Coronary artery (tissue), 2 donors: Measurements from ENCODE around the gene PLCL1.
"Not testable (repeated sequence)": the region's sequence is repeated elsewhere in the genome, so short reads cannot be mapped to it uniquely, and the experiment has no call there.

Source experiments
- DNase-seq: peaks from one replicate; pipeline ENCODE4 v3.0.0-alpha.2; 2017; ENCODE audit warnings: low spot score
- H3K27ac ChIP-seq, 2 donors: fragments of 200-600 bp; sonication (generic); one replicate each; pipeline ENCODE4 v1.5.1; 2016 to 2019
- H3K4me3 ChIP-seq: fragments of 200-600 bp; sonication (generic); 2 replicates; pipeline ENCODE4 v1.5.1; 2016; ENCODE audit warnings: mild to moderate bottlenecking, moderate library complexity
- TF ChIP-seq, protein P1 (sequence below): fragments of 200-600 bp; sonication (generic); IDR thresholded peaks from one replicate; pipeline ENCODE4 v1.5.1; 2019; ENCODE audit warnings: antibody characterized with exemption

PLCL1 gene

DNA sequence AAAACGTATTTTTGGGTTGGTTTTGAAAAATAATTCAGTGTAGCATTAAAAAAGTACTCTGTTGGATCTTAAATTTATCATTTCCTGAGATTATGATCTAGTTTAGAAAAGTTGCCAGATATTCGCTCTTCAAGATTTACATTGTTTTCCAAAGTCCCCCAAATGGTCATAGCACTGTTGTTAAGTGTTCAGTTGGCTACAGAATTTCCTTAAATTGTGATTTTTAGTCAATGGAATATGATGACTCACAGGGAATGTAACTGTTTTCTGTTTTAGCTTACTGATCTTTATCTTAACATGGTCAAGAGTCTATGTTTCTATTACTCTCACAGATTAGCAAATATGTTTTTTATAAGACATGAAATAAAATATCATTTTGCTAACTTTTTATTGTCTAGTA lies 23.2 kb downstream of the PLCL1 start:
- no peak for DNase-seq
- TF ChIP-seq, protein P1, sequence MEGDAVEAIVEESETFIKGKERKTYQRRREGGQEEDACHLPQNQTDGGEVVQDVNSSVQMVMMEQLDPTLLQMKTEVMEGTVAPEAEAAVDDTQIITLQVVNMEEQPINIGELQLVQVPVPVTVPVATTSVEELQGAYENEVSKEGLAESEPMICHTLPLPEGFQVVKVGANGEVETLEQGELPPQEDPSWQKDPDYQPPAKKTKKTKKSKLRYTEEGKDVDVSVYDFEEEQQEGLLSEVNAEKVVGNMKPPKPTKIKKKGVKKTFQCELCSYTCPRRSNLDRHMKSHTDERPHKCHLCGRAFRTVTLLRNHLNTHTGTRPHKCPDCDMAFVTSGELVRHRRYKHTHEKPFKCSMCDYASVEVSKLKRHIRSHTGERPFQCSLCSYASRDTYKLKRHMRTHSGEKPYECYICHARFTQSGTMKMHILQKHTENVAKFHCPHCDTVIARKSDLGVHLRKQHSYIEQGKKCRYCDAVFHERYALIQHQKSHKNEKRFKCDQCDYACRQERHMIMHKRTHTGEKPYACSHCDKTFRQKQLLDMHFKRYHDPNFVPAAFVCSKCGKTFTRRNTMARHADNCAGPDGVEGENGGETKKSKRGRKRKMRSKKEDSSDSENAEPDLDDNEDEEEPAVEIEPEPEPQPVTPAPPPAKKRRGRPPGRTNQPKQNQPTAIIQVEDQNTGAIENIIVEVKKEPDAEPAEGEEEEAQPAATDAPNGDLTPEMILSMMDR: no peak
- H3K27ac ChIP-seq: no peak overlapping the region
- H3K4me3 ChIP-seq: no peak overlapping the region

- TF ChIP-seq, protein P1: no peak
- no peak for DNase-seq
- H3K4me3 ChIP-seq: no peak overlapping the region
- no peak overlapping the region for H3K27ac ChIP-seq
Measured at GRCh38 chr2:197828464-197829135, 24.2 kb downstream of the PLCL1 start.

GRCh38 chr2:197834771-197835170 lies 30.4 kb downstream of the PLCL1 start:
- not testable (repeated sequence) for H3K4me3 ChIP-seq, DNase-seq, H3K27ac ChIP-seq

DNA sequence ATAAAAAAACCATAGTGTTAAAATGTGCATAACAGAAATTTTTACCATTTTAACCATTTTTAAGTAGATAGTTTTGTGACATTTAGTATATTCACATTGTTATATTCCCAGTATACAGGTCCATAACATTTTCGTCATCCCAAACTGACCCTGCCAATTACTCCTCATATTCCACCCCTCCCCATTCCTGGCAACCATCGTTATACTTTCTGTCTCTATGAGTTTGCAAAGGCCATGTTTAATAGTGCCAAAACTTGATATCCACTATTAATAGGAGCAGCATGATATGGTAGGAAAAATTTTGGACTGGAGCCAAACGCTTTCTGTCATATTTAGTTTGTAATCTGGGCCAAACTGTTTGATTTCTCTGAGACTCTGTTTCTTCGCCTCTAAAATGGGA lies 30.9 kb downstream of the PLCL1 start:
- TF ChIP-seq, protein P1: no peak
- DNase-seq: no peak
- H3K27ac ChIP-seq: no peak overlapping the region

DNA sequence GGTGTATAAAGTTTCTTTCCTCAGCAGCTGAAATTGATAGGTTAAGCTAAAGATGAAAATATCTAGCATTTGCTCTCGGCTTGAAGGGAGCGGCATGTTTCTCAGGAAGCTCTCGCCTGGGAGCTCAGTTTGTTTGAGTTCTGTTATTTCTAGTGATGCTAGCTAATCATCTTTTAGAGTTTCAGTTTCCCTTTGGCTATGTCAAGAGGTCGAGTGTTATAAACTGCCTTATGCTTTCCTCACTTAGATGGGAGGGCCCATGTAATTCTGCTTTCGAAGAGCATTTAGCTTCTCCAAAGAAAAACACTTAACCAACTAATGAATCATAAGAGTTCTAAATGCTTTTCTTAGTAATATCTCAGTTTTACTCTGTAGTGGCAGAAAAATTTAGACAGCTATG lies 33.6 kb downstream of the PLCL1 start:
- no peak for DNase-seq
- H3K27ac ChIP-seq: peak overlapping the region; percentile 6 to 34
- TF ChIP-seq, protein P1: no peak
- peak overlapping the region; percentile 34 for H3K4me3 ChIP-seq

More for the DNA sequence above, 30.9 kb downstream of the PLCL1 start:
- no peak overlapping the region for H3K4me3 ChIP-seq

- Histone ChIP-seq H3K27ac (peak overlapping the region; percentile 6 to 34), H3K4me3 (peak overlapping the region; percentile 34)
- TF ChIP-seq, protein P1: no peak
- no peak for DNase-seq
Measured at GRCh38 chr2:197838579-197838978, 34.2 kb downstream of the PLCL1 start.

DNA sequence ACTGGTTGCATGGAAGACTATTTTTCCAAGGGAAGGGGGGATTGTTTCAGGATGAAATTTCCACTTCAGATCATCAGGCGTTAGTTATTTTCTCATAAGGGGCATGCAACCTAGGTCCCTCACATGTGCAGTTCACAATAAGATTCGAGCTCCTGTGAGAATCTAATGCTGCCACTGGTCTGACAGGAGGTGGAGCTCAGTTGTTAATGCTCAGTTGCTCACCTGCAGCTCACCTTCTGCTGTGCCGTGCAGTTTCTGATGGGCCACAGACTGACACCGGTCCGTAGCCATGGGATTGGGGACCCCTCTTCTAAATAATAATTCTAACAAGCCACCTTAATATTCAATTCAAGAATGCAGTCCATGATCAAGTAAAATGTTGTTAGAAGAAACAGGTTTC lies 34.9 kb downstream of the PLCL1 start:
- H3K4me3 ChIP-seq: no peak overlapping the region
- TF ChIP-seq, protein P1: no peak
- H3K27ac ChIP-seq: no peak overlapping the region
- no peak for DNase-seq
